GM21390 (cell line): Measurements from ENCODE around the gene FLT1.

Experiments
- ATAC-seq: cut with Tn5 transposase; IDR thresholded peaks from one replicate; pipeline ENCODE4 v1.9.1; 2021; ENCODE audit not compliant: unreplicated experiment

The FLT1 gene

GRCh38 chr13:28257305-28257704 is 237.6 kb downstream of the FLT1 start:
- no peak for ATAC-seq

GRCh38 chr13:28252547-28252946 is 242.4 kb downstream of the FLT1 start:
- ATAC-seq, result no peak

GRCh38 chr13:28251466-28251865 is 243.5 kb downstream of the FLT1 start:
- ATAC-seq, result no peak

GRCh38 chr13:28250542-28250941 is 244.4 kb downstream of the FLT1 start:
- ATAC-seq, result no peak
